Endothelial cell of umbilical vein (primary cell): Measurements from ENCODE around the gene HFE. TPM values are rescaled to one million over a fixed set of nuclear protein-coding genes. Genes with fewer than 3 reads are reported as not detected.

Experiments
- BruUV-seq: library from RNA; stranded (reverse); fragments of 400-500 nt; replicated peaks from 2 replicates; lab custom pipeline; 2021; lab: Mats Ljungman, UMichigan
- CTCF ChIA-PET: fragments of 300-600, 350-600 bp; sonication (Branson Sonifier 250); formaldehyde crosslinking; loops from one replicate; lab custom pipeline; 2021; ENCODE audit warnings: antibody characterized with exemption, inconsistent platforms; lab: Charles Lee
- POLR2A ChIA-PET: fragments of 300-600, 350-600 bp; sonication (Branson Sonifier 250); formaldehyde crosslinking; loops from one replicate; lab custom pipeline; 2021; ENCODE audit warnings: antibody characterized with exemption, inconsistent platforms; lab: Charles Lee
- DNase-seq: peaks from one replicate; pipeline ENCODE4 v3.0.0-alpha.2; 2011; ENCODE audit warnings: low read depth, low spot score
- FAIRE-seq: peaks from 2 replicates; lab custom pipeline; 2011; peaks lifted over from hg19 to GRCh38; lab: Jason Lieb, UNC
- H2AFZ ChIP-seq: 2 replicates; pipeline ENCODE4 v1.6.0; 2012; ENCODE audit warnings: low read depth, low read length, control low read depth, inconsistent platforms
- H3K27ac ChIP-seq: 2 replicates; pipeline ENCODE4 v1.5.1; 2011; ENCODE audit warnings: low read depth, mild to moderate bottlenecking, control low read depth, low read length, moderate library complexity; ENCODE audit not compliant: insufficient read depth
- H3K27me3 ChIP-seq, 2 experiments: 2 replicates each; pipeline versions ENCODE4 v1.6.0 to v1.6.1; 2011; ENCODE audit warnings: low read length in 2 of 2, mixed read lengths in 1 of 2; ENCODE audit not compliant: control insufficient read depth in 2 of 2, insufficient read depth in 2 of 2
- H3K36me3 ChIP-seq, 2 experiments: 2 replicates in 1 of 2; 3 replicates in 1 of 2; pipeline ENCODE4 v1.5.1; 2011; ENCODE audit warnings: low read length in 2 of 2, mild to moderate bottlenecking in 1 of 2, moderate library complexity in 1 of 2; ENCODE audit not compliant: control insufficient read depth in 2 of 2, insufficient read depth in 2 of 2; ENCODE audit errors: extremely low read depth in 1 of 2
- H3K4me1 ChIP-seq: 3 replicates; pipeline ENCODE4 v1.5.1; 2011; ENCODE audit warnings: mild to moderate bottlenecking, low read length; ENCODE audit not compliant: control insufficient read depth, insufficient read depth; ENCODE audit errors: extremely low read depth
- H3K4me2 ChIP-seq: 2 replicates; pipeline ENCODE4 v1.6.1; 2011; ENCODE audit warnings: low read length, control low read depth, mixed read lengths; ENCODE audit not compliant: insufficient read depth
- H3K4me3 ChIP-seq, 3 experiments: fragments of 200-600 bp in 1 of 3; sonication (generic), shearing (Covaris generic) in 1 of 3; replicated peaks in 1 of 3; 2 replicates each; pipeline ENCODE4 v1.5.1; 2011 to 2016; ENCODE audit warnings: control low read depth in 3 of 3, low read length in 3 of 3, mild to moderate bottlenecking in 2 of 3, inconsistent platforms in 1 of 3, low read depth in 1 of 3, moderate library complexity in 1 of 3; ENCODE audit not compliant: insufficient read depth in 1 of 3
- H3K79me2 ChIP-seq: 2 replicates; pipeline ENCODE4 v1.6.0; 2012; ENCODE audit warnings: low read length, inconsistent platforms; ENCODE audit not compliant: control insufficient read depth, insufficient read depth
- H3K9ac ChIP-seq: replicated peaks from 2 replicates; pipeline ENCODE3; 2011; ENCODE audit warnings: low read length, control low read depth; ENCODE audit not compliant: insufficient read depth; ENCODE audit errors: extremely low read depth
- H3K9me1 ChIP-seq: replicated peaks from 3 replicates; pipeline ENCODE4 v1.6.0; 2011; ENCODE audit warnings: mild to moderate bottlenecking, low read length; ENCODE audit not compliant: control insufficient read depth, insufficient read depth; ENCODE audit errors: extremely low read depth
- H3K9me3 ChIP-seq: replicated peaks from 2 replicates; pipeline ENCODE4 v1.5.1; 2012; ENCODE audit warnings: low read length, inconsistent platforms; ENCODE audit not compliant: control insufficient read depth, insufficient read depth
- H4K20me1 ChIP-seq: replicated peaks from 2 replicates; pipeline ENCODE3; 2011; ENCODE audit warnings: mild to moderate bottlenecking, low read length; ENCODE audit not compliant: control insufficient read depth, insufficient read depth; ENCODE audit errors: extremely low read depth
- EZH2 ChIP-seq: IDR thresholded peaks from 2 replicates; pipeline ENCODE4 v1.6.1; 2012; ENCODE audit warnings: borderline replicate concordance, low read depth, mild to moderate bottlenecking, moderate library complexity, low read length, inconsistent platforms; ENCODE audit not compliant: severe bottlenecking
- FOS ChIP-seq: IDR thresholded peaks from 2 replicates; pipeline ENCODE4 v1.6.1; 2011; ENCODE audit warnings: mild to moderate bottlenecking, low read length, moderate library complexity, borderline replicate concordance; ENCODE audit not compliant: insufficient read depth
- GATA2 ChIP-seq: IDR thresholded peaks from 2 replicates; pipeline ENCODE4 v1.7.0; 2011; ENCODE audit warnings: low read depth, mild to moderate bottlenecking, moderate library complexity, mixed read lengths, low read length; ENCODE audit not compliant: insufficient read length, insufficient read depth
- JUN ChIP-seq: IDR thresholded peaks from 2 replicates; pipeline ENCODE4 v1.6.1; 2011; ENCODE audit warnings: borderline replicate concordance, low read depth; ENCODE audit not compliant: insufficient read length, insufficient read depth
- MYC ChIP-seq: IDR thresholded peaks from one replicate; pipeline ENCODE4 v1.6.1; 2011; ENCODE audit warnings: mild to moderate bottlenecking, low read depth, low read length
- POLR2A ChIP-seq: IDR thresholded peaks from 2 replicates; pipeline ENCODE4 v1.6.1; 2012; ENCODE audit warnings: low read depth, mild to moderate bottlenecking, control low read depth, low read length
- POLR2AphosphoS5 ChIP-seq: IDR thresholded peaks from 2 replicates; pipeline ENCODE4 v1.6.1; 2012; ENCODE audit warnings: low read depth, mild to moderate bottlenecking, control low read depth, low read length, moderate library complexity; ENCODE audit not compliant: insufficient read depth
- dilution Hi-C: fragments of 300-500 bp; cut with MboI; formaldehyde crosslinking; loops from one replicate; pipeline ENCODE4 v1.15.0; 2019; ENCODE audit warnings: low sequenced_read_pairs; ENCODE audit not compliant: extremely low pct_ligation_motif_present
- intact Hi-C: fragments of 100-400 bp; cut with micrococcal nuclease; formaldehyde crosslinking; loops from one replicate; pipeline ENCODE4 v1.10.0; 2022
- polyA plus RNA-seq, 4 experiments: library from polyadenylated mRNA; depleted of rRNA in 3 of 4; stranded (reverse) in 3 of 4; unstranded in 1 of 4; fragments of >200 nt; gene quantifications; 2 replicates each; pipeline versions ENCODE4 v1.2.1 to v1.2.3, GENCODE V29; 2011 to 2012; ENCODE audit warnings: missing spikeins in 1 of 4
- total RNA-seq: library from RNA; stranded (reverse); gene quantifications from 2 replicates; pipeline ENCODE4 v1.2.3, GENCODE V29; 2021
- TF ChIP-seq, protein P1 (sequence below), 2 donors: IDR thresholded peaks; 1 replicate in 1 of 2; 2 replicates in 1 of 2; pipeline ENCODE4 v1.5.1; 2011; ENCODE audit warnings: low read length in 2 of 2, mild to moderate bottlenecking in 2 of 2, moderate library complexity in 2 of 2, control low read depth in 1 of 2, inconsistent platforms in 1 of 2, low read depth in 1 of 2; ENCODE audit not compliant: insufficient read depth in 1 of 2; ENCODE audit errors: extremely low read depth in 1 of 2
- TF ChIP-seq, protein P2 (sequence below): IDR thresholded peaks from 2 replicates; pipeline ENCODE4 v1.6.1; 2011; ENCODE audit not compliant: insufficient read depth, insufficient read length

Gene HFE
- total and polyA plus RNA-seq, 2 donors (not counting 3 experiments of a cell fraction or from before 2014, with no cell fraction given): 6.3 to 8.1 TPM

- H3K9ac ChIP-seq: no peak overlapping the region
- H3K27me3 ChIP-seq: no peaks in the 10 kb centered on the region
- H3K9me3 ChIP-seq: no peaks in the 10 kb centered on the region
- ChIA-PET POLR2A (interaction anchor here (1.8 kb wide), 1 partner anchor 38 kb away, joined by 5 read pairs; a partner anchor contains a TSS), CTCF (interaction anchor here (0.7 to 3.2 kb wide), 5 partner anchors 10 to 24 kb away, joined by 3 to 19 read pairs (median 3); no protein-coding TSS in a partner anchor)
- no peak overlapping the region for H2AFZ ChIP-seq
- dilution Hi-C loops: no loop called here
- no peak overlapping the region for H3K4me3 ChIP-seq
- TF ChIP-seq JUN (no peak), POLR2A (no peak)
- no peak overlapping the region for H3K4me2 ChIP-seq
- no peaks in the 10 kb centered on the region for H4K20me1 ChIP-seq
- no peaks in the 10 kb centered on the region for H3K79me2 ChIP-seq
- H3K36me3 ChIP-seq: no peaks in the 10 kb centered on the region
- BruUV-seq: no TSS peak
- H3K4me1 ChIP-seq: peaks cover 10% of the 10 kb centered on the region
- no peak for FAIRE-seq
- intact Hi-C loops: no loop called here
- no peak for DNase-seq
- no peaks in the 10 kb centered on the region for H3K9me1 ChIP-seq
- no peak overlapping the region for H3K27ac ChIP-seq
Observed at GRCh38 chr6:26086211-26086610, 1.0 kb upstream of the HFE start.

- intact Hi-C loops: no loop called here
Observed at GRCh38 chr6:26088344-26088743, 1.1 kb downstream of the HFE start.

More at GRCh38 chr6:26088344-26088743, 1.1 kb downstream of the HFE start:
- BruUV-seq: no TSS peak
- Histone ChIP-seq H2AFZ (peak overlapping the region; percentile 93), H3K4me3 (peak overlapping the region in 1 of 3 experiments; percentile 79), H4K20me1 (no peaks in the 10 kb centered on the region), H3K36me3 (no peaks in the 10 kb centered on the region), H3K27me3 (no peaks in the 10 kb centered on the region), H3K9me3 (no peaks in the 10 kb centered on the region), H3K79me2 (no peaks in the 10 kb centered on the region), H3K9ac (peak overlapping the region; percentile 57), H3K4me1 (peaks cover 10% of the 10 kb centered on the region), H3K4me2 (peak overlapping the region; percentile 71), H3K9me1 (no peaks in the 10 kb centered on the region), H3K27ac (no peak overlapping the region)
- TF ChIP-seq POLR2AphosphoS5: no peak
- TF ChIP-seq JUN: no peak
- TF ChIP-seq, protein P1, sequence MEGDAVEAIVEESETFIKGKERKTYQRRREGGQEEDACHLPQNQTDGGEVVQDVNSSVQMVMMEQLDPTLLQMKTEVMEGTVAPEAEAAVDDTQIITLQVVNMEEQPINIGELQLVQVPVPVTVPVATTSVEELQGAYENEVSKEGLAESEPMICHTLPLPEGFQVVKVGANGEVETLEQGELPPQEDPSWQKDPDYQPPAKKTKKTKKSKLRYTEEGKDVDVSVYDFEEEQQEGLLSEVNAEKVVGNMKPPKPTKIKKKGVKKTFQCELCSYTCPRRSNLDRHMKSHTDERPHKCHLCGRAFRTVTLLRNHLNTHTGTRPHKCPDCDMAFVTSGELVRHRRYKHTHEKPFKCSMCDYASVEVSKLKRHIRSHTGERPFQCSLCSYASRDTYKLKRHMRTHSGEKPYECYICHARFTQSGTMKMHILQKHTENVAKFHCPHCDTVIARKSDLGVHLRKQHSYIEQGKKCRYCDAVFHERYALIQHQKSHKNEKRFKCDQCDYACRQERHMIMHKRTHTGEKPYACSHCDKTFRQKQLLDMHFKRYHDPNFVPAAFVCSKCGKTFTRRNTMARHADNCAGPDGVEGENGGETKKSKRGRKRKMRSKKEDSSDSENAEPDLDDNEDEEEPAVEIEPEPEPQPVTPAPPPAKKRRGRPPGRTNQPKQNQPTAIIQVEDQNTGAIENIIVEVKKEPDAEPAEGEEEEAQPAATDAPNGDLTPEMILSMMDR (IDR thresholded peaks at IDR 0.05; ENCODE audit: extremely low read depth in 1 of 2, insufficient read depth in 1 of 2, low read depth in 1 of 2, low read length in 2 of 2): no peak
- TF ChIP-seq EZH2: no peak
- TF ChIP-seq GATA2: no peak
- no peak for TF ChIP-seq POLR2A
- TF ChIP-seq MYC: no peak
- no peak for TF ChIP-seq FOS
- TF ChIP-seq, protein P2, sequence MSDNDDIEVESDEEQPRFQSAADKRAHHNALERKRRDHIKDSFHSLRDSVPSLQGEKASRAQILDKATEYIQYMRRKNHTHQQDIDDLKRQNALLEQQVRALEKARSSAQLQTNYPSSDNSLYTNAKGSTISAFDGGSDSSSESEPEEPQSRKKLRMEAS: no peak
- dilution Hi-C loops: no loop called here
- ChIA-PET POLR2A (no interaction called here), CTCF (interaction anchor here (0.7 to 3.2 kb wide), 4 partner anchors 8 to 22 kb away, joined by 3 to 19 read pairs (median 4); a partner anchor contains a TSS)
- peak; percentile 15 for FAIRE-seq
- DNase-seq: no peak
